Activated CD4-positive, alpha-beta T cell treated with anti-CD3 and anti-CD28 coated beads, Interleukin-2, amount 10 ng/mL, durations not matched to agents 7 days and 5 days (primary cell): Measurements from ENCODE around the gene ATF6B. TPM values are rescaled to one million over a fixed set of nuclear protein-coding genes. Genes with fewer than 3 reads are reported as not detected.
"Not testable (repeated sequence)": the region's sequence is repeated elsewhere in the genome, so short reads cannot be mapped to it uniquely, and the experiment has no call there.

Source experiments
- CTCF ChIA-PET: fragments of 350-600 bp; sonication (Branson Sonifier 250); formaldehyde crosslinking; loops from one replicate; lab custom pipeline; 2021; ENCODE audit warnings: antibody characterized with exemption; lab: Charles Lee
- POLR2A ChIA-PET: fragments of 350-600 bp; sonication (Branson Sonifier 250); formaldehyde crosslinking; loops from one replicate; lab custom pipeline; 2021; ENCODE audit warnings: antibody characterized with exemption; lab: Charles Lee
- DNase-seq: peaks from one replicate; pipeline ENCODE4 v3.0.0-alpha.2; 2020
- H3K27ac Mint-ChIP-seq: one replicate; pipeline ENCODE4 v1.8.0; 2021; ENCODE audit warnings: mild to moderate bottlenecking, moderate library complexity, mixed read lengths
- H3K27me3 Mint-ChIP-seq: one replicate; pipeline ENCODE4 v1.8.0; 2021; ENCODE audit warnings: mixed read lengths
- H3K36me3 Mint-ChIP-seq: one replicate; pipeline ENCODE4 v1.8.0; 2021; ENCODE audit warnings: low read depth, mixed read lengths
- H3K4me1 Mint-ChIP-seq: one replicate; pipeline ENCODE4 v1.8.0; 2021; ENCODE audit warnings: mixed read lengths
- H3K4me3 Mint-ChIP-seq: one replicate; pipeline ENCODE4 v1.8.0; 2021; ENCODE audit warnings: mild to moderate bottlenecking, moderate library complexity, mixed read lengths
- H3K9me3 Mint-ChIP-seq: one replicate; pipeline ENCODE4 v1.8.0; 2021; ENCODE audit warnings: mixed read lengths
- total RNA-seq, 2 experiments: library from RNA; stranded (reverse); gene quantifications; one replicate each; pipeline ENCODE4 v1.2.3, GENCODE V29; 2021

Gene ATF6B
- total RNA-seq, 2 experiments from 2014 or later, result 141 to 142 TPM

DNA sequence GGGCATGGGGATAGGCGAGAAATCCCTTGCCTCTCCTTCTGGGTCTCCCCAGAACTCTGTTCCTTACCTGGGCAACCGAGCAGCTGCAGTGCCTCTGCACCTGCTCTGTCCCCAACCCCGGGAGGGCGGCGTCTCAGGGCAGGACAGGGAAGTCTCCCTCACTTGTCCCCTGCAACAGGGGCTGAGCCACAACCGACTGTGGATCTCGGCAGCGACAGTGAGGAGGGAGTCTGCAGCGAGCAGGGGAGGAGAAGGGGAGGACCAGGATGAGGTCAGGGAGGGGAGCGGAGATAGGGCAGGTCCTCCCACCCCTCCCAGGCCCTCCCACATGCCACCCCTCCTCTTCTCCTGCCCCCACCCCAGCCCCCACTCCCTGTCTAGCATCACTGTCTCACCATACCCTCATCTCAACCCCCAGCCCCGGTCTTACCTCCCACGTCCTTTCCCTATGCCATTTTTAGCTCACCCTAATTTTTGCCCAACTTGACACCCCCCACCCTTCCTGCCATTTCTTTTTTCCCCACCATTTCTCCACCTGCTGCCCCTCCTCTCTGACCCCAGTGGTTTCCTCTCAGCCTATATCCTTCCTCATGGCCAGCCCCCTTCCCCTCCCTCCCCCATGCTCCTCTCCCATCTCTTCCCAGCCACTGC lies 18.8 kb downstream of the ATF6B start, which contains the start of gene TNXB:
TNXB (minus strand) TSS at position 225 of the 651 bp plus-strand sequence. CDS start 11,140 bp downstream, outside the sequence.
- no peak within 1 kb of the TSS for H3K4me3 Mint-ChIP-seq
- H3K9me3 Mint-ChIP-seq, result no peaks in the 10 kb centered on the region
- DNase-seq, result no peak
- H3K27me3 Mint-ChIP-seq, result peaks cover 28% of the 10 kb centered on the region
- CTCF ChIA-PET, result no interaction called here
- H3K27ac Mint-ChIP-seq, result no peak within 1 kb of the TSS
- POLR2A ChIA-PET, result no interaction called here
- peaks cover 7% of the 10 kb centered on the region for H3K4me1 Mint-ChIP-seq
- peaks cover 2% of the 10 kb centered on the region for H3K36me3 Mint-ChIP-seq

- Mint-ChIP-seq H3K9me3 (no peaks in the 10 kb centered on the region), H3K36me3 (peaks cover 2% of the 10 kb centered on the region), H3K27me3 (peaks cover 31% of the 10 kb centered on the region), H3K4me3 (no peak overlapping the region), H3K4me1 (peaks cover 7% of the 10 kb centered on the region), H3K27ac (no peak overlapping the region)
- POLR2A ChIA-PET, result no interaction called here
- no peak for DNase-seq
- CTCF ChIA-PET, result no interaction called here
These were observed 19.3 kb downstream of the ATF6B start for GRCh38 chr6:32108727-32109113.

GRCh38 chr6:32108094-32108627 lies 19.9 kb downstream of the ATF6B start:
- Mint-ChIP-seq H3K27ac (no peak overlapping the region), H3K4me1 (peaks cover 7% of the 10 kb centered on the region), H3K27me3 (peaks cover 33% of the 10 kb centered on the region), H3K4me3 (no peak overlapping the region), H3K9me3 (peaks cover 2% of the 10 kb centered on the region), H3K36me3 (peaks cover 2% of the 10 kb centered on the region)
- no peak for DNase-seq
- POLR2A ChIA-PET, result no interaction called here
- CTCF ChIA-PET, result interaction anchor here (1.0 kb wide), 1 partner anchor 10 kb away, joined by 3 read pairs; no protein-coding TSS in a partner anchor

DNA sequence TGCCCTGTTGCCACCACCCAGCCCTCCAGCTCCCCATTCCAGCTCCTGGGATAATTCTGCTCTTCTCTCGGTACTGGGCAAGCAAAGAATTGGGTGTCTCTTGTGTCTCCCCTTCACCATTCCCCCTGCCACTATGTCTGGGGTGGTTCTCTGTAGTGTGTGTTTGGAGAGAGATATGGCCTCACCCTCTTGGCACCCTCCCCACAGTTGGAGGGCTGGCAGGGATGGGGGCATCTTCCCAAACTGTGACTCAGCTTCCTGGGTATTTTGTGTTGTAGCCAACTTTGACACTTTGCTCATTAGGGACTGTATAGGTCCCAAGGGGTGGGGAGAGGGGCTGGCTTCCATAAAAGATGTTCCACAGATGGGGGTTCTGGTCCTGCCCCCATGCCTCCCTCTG lies 20.6 kb downstream of the ATF6B start:
- Mint-ChIP-seq H3K4me1 (peaks cover 7% of the 10 kb centered on the region), H3K9me3 (peaks cover 2% of the 10 kb centered on the region)
- POLR2A ChIA-PET, result no interaction called here

DNA sequence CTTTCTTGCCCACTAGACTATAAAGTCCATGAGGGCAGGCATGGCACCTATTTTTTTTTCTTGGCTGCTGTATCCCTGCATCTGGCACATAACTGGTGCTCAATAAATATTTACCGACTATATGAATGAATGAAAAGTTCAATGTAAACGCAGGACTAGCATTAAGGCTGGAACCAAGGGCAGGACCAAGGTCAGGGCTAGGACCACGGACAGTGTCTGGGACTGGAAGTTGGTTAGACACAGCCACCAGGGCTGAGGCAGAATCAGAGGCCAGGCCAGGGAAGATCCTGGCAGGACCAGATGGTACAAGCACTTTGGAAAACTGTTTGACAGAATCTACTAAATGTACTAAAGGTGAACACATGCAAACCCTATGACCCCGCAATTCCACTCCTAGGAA lies 22.6 kb downstream of the ATF6B start:
- peaks cover 33% of the 10 kb centered on the region for H3K27me3 Mint-ChIP-seq
- H3K4me3 Mint-ChIP-seq, result no peak overlapping the region
- DNase-seq, result no peak
- ChIA-PET POLR2A (no interaction called here), CTCF (no interaction called here)
- peaks cover 7% of the 10 kb centered on the region for H3K4me1 Mint-ChIP-seq
- peaks cover 2% of the 10 kb centered on the region for H3K9me3 Mint-ChIP-seq
- no peak overlapping the region for H3K27ac Mint-ChIP-seq
- no peaks in the 10 kb centered on the region for H3K36me3 Mint-ChIP-seq

More for the DNA sequence above, 20.6 kb downstream of the ATF6B start:
- CTCF ChIA-PET, result interaction anchor here (1.0 kb wide), 1 partner anchor 11 kb away, joined by 3 read pairs; no protein-coding TSS in a partner anchor
- no peak overlapping the region for H3K27ac Mint-ChIP-seq
- H3K27me3 Mint-ChIP-seq, result peaks cover 33% of the 10 kb centered on the region
- H3K4me3 Mint-ChIP-seq, result no peak overlapping the region
- DNase-seq, result no peak
- no peaks in the 10 kb centered on the region for H3K36me3 Mint-ChIP-seq

DNA sequence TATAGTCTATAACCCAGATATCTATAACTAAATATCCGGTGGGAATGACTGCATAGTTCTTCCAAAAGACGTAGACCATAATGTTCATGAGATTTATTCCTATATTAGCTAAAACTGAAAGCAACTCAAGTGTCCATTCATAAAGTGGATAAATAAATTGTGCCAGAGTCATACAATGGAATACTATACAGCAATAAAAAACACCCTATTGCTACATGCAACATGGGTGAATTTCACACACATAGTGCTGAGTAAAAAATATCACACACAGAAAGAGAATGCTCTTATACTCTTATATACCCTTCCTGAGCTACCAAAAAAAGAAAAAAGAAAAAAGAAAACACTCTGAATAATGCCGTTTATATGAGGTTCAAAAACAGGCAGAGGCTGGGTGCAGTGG lies 25.8 kb downstream of the ATF6B start:
- ChIA-PET POLR2A (no interaction called here), CTCF (interaction anchor here (1.6 kb wide), 1 partner anchor 17 kb away, joined by 4 read pairs; no protein-coding TSS in a partner anchor)
- Mint-ChIP-seq H3K9me3 (peaks cover 2% of the 10 kb centered on the region), H3K4me1 (no peaks in the 10 kb centered on the region), H3K4me3 (no peak overlapping the region), H3K36me3 (no peaks in the 10 kb centered on the region), H3K27me3 (peaks cover 24% of the 10 kb centered on the region), H3K27ac (no peak overlapping the region)
- no peak for DNase-seq

- POLR2A ChIA-PET, H3K4me3 Mint-ChIP-seq, H3K9me3 Mint-ChIP-seq, DNase-seq, H3K27ac Mint-ChIP-seq, H3K4me1 Mint-ChIP-seq, CTCF ChIA-PET, H3K36me3 Mint-ChIP-seq: not testable (repeated sequence)
- H3K27me3 Mint-ChIP-seq, result peaks cover 37% of the 10 kb centered on the region
These were observed 27.8 kb downstream of the ATF6B start for GRCh38 chr6:32100251-32100650.

DNA sequence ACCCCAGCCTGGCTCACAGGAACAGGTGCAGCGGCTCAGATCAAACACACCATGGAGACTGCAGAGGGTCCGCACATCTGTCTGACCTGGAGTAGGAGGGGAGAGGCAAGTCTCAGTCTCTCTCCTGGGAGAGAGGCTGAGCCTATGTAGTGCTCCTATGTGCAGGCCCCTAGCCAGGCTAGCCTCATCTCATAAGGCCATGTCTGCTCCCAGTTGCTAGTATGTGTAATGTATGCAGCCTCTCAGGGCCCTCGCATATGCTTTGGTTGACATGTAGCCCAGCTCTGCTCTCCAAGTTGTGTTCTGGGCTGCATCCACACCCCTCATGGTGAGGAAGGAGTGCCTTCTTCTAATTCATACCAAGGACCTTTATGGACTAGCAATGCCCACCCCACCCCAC lies 30.7 kb downstream of the ATF6B start:
- H3K9me3 Mint-ChIP-seq, result no peaks in the 10 kb centered on the region
- CTCF ChIA-PET, result interaction anchor here (1.5 kb wide), 1 partner anchor 14 kb away, joined by 3 read pairs; no protein-coding TSS in a partner anchor
- POLR2A ChIA-PET, result no interaction called here
- no peaks in the 10 kb centered on the region for H3K4me1 Mint-ChIP-seq
- H3K36me3 Mint-ChIP-seq, result no peaks in the 10 kb centered on the region
- no peak overlapping the region for H3K4me3 Mint-ChIP-seq
- no peak for DNase-seq
- H3K27ac Mint-ChIP-seq, result no peak overlapping the region
- peaks cover 40% of the 10 kb centered on the region for H3K27me3 Mint-ChIP-seq

GRCh38 chr6:32096394-32097258 lies 31.4 kb downstream of the ATF6B start:
- H3K27ac Mint-ChIP-seq, result no peak overlapping the region
- H3K9me3 Mint-ChIP-seq, result no peaks in the 10 kb centered on the region
- POLR2A ChIA-PET, result no interaction called here
- no peak overlapping the region for H3K4me3 Mint-ChIP-seq
- H3K27me3 Mint-ChIP-seq, result peaks cover 44% of the 10 kb centered on the region
- no peak for DNase-seq
- H3K4me1 Mint-ChIP-seq, result no peaks in the 10 kb centered on the region
- CTCF ChIA-PET, result interaction anchor here (1.3 kb wide), 1 partner anchor 11 kb away, joined by 3 read pairs; no protein-coding TSS in a partner anchor
- no peaks in the 10 kb centered on the region for H3K36me3 Mint-ChIP-seq

- POLR2A ChIA-PET, result no interaction called here
- CTCF ChIA-PET, result interaction anchor here (1.3 kb wide), 1 partner anchor 11 kb away, joined by 3 read pairs; no protein-coding TSS in a partner anchor
- H3K9me3 Mint-ChIP-seq, result no peaks in the 10 kb centered on the region
- peaks cover 44% of the 10 kb centered on the region for H3K27me3 Mint-ChIP-seq
- DNase-seq, result no peak
- no peaks in the 10 kb centered on the region for H3K36me3 Mint-ChIP-seq
- H3K4me3 Mint-ChIP-seq, result no peak overlapping the region
- no peaks in the 10 kb centered on the region for H3K4me1 Mint-ChIP-seq
- no peak overlapping the region for H3K27ac Mint-ChIP-seq
These were observed 32.0 kb downstream of the ATF6B start for GRCh38 chr6:32096087-32096393.

GRCh38 chr6:32095338-32096086 lies 32.5 kb downstream of the ATF6B start:
- Mint-ChIP-seq H3K9me3 (no peaks in the 10 kb centered on the region), H3K4me1 (no peaks in the 10 kb centered on the region), H3K4me3 (no peak overlapping the region), H3K27ac (no peak overlapping the region), H3K27me3 (peaks cover 44% of the 10 kb centered on the region), H3K36me3 (no peaks in the 10 kb centered on the region)
- ChIA-PET CTCF (interaction anchor here (1.3 kb wide), 1 partner anchor 10 kb away, joined by 3 read pairs; no protein-coding TSS in a partner anchor), POLR2A (no interaction called here)
- DNase-seq, result no peak

DNA sequence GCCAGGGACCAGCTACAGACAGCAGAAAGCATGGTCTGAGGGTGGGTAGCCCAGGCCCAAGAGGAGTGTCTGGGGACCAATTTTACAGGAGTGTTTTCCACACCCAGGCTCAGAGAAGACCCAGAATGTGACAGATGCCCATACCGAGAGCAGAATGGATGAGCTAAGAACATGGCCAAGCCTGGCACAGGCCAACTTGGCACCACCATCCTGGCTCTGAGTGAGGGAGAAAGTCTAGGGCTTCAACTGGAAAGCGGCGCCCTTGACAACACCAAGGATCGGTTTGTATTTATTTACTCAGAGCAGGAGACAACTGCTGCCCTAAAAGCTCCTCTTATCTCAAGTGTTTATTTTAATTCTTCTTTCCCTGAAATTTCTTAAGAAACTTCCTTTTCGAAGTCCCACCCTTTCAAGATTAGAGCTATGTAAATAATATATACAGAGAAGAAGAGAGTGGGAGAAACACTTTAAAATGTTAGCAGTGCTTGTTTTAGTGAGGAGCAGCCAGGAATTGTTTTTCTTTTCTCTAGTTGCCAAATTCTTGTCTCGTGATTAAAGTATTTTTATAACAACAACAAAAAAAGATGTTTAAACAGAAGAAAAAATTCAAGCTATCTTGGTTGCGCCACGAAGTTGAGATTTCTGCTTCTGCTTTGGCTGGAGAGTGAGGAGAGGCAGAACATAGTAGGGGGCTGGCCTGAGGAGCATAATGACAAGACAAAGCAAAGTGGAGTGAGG lies 35.1 kb downstream of the ATF6B start:
- Mint-ChIP-seq H3K27me3 (peaks cover 48% of the 10 kb centered on the region), H3K27ac (no peak overlapping the region), H3K9me3 (no peaks in the 10 kb centered on the region), H3K4me1 (no peaks in the 10 kb centered on the region), H3K4me3 (no peak overlapping the region), H3K36me3 (no peaks in the 10 kb centered on the region)
- ChIA-PET POLR2A (interaction anchor here (0.6 kb wide), 1 partner anchor 15 kb away, joined by 4 read pairs; no protein-coding TSS in a partner anchor), CTCF (interaction anchor here (0.6 to 1.0 kb wide), 2 partner anchors 45 to 128 kb away, joined by 3 to 5 read pairs; no protein-coding TSS in a partner anchor)
- DNase-seq, result no peak
